A673 (cell line): ENCODE measurements around the gene ANKRD34A. TPM values are rescaled to one million over a fixed set of nuclear protein-coding genes. Genes with fewer than 3 reads are reported as not detected.

ENCODE experiments used
- BruUV-seq: library from RNA; stranded (reverse); fragments of 400-500 nt; replicated peaks from 2 replicates; lab custom pipeline; 2021; lab: Mats Ljungman, UMichigan
- CTCF ChIA-PET: fragments of 300-600 bp; sonication (Branson Sonifier 250); formaldehyde crosslinking; loops from one replicate; lab custom pipeline; 2022; ENCODE audit warnings: antibody characterized with exemption; lab: Charles Lee
- POLR2A ChIA-PET: fragments of 300-600 bp; sonication (Branson Sonifier 250); formaldehyde crosslinking; loops from one replicate; lab custom pipeline; 2022; ENCODE audit warnings: antibody characterized with exemption; ENCODE audit not compliant: low non-redundant PET; lab: Charles Lee
- DNase-seq: peaks from one replicate; pipeline ENCODE4 v3.0.0-alpha.2; 2015; ENCODE audit warnings: low spot score
- H3K27ac ChIP-seq: fragments of 200-600 bp; sonication (generic); 2 replicates; pipeline ENCODE4 v1.5.1; 2016; ENCODE audit warnings: mixed run types, low read depth, mild to moderate bottlenecking, mixed read lengths, antibody characterized with exemption, low read length; ENCODE audit not compliant: poor library complexity, severe bottlenecking
- H3K27me3 ChIP-seq: fragments of 200-600 bp; sonication (generic); replicated peaks from 2 replicates; pipeline ENCODE4 v1.6.1; 2017; ENCODE audit warnings: mixed run types, low read depth, mild to moderate bottlenecking, mixed read lengths, antibody characterized with exemption, low read length; ENCODE audit not compliant: insufficient read depth, poor library complexity
- H3K36me3 ChIP-seq: fragments of 200-600 bp; sonication (generic); 2 replicates; pipeline ENCODE4 v1.6.1; 2016; ENCODE audit warnings: mixed run types, mild to moderate bottlenecking, mixed read lengths, antibody characterized with exemption, low read length; ENCODE audit not compliant: insufficient read depth, poor library complexity, severe bottlenecking
- H3K4me1 ChIP-seq: fragments of 200-600 bp; sonication (generic); 2 replicates; pipeline ENCODE4 v1.6.1; 2017; ENCODE audit warnings: mixed run types, mild to moderate bottlenecking, mixed read lengths, antibody characterized with exemption, low read length; ENCODE audit not compliant: insufficient read depth, poor library complexity, severe bottlenecking
- H3K4me3 ChIP-seq: fragments of 200-600 bp; sonication (generic); 2 replicates; pipeline ENCODE4 v1.5.1; 2016; ENCODE audit warnings: low read depth, mixed run types, mild to moderate bottlenecking, mixed read lengths, low read length; ENCODE audit not compliant: poor library complexity, severe bottlenecking
- H3K9me3 ChIP-seq: fragments of 200-600 bp; sonication (generic); 2 replicates; pipeline ENCODE4 v1.6.1; 2016; ENCODE audit warnings: mixed run types, low read depth, mild to moderate bottlenecking, mixed read lengths, antibody characterized with exemption, low read length; ENCODE audit not compliant: poor library complexity, severe bottlenecking
- EZH2 ChIP-seq: fragments of 200-600 bp; sonication (generic); IDR thresholded peaks from 2 replicates; pipeline ENCODE4 v1.6.1; 2017; ENCODE audit warnings: borderline replicate concordance, low read depth, mild to moderate bottlenecking, mixed read lengths, antibody characterized with exemption, low read length; ENCODE audit not compliant: poor library complexity, severe bottlenecking
- intact Hi-C: fragments of 100-400 bp; cut with micrococcal nuclease; formaldehyde crosslinking; loops from one replicate; pipeline ENCODE4 v1.10.0; 2022; ENCODE audit not compliant: unreplicated experiment
- total RNA-seq: library from RNA; stranded (reverse); gene quantifications from 2 replicates; pipeline ENCODE4 v1.2.3, GENCODE V29; 2021
- TF ChIP-seq, protein P1 (sequence below): fragments of 300-800, 200-600 bp; sonication (generic); conservative IDR thresholded peaks from 2 replicates; pipeline ENCODE4 v1.5.1; 2017; ENCODE audit warnings: low read depth, mild to moderate bottlenecking, antibody characterized with exemption, low read length, moderate library complexity, mixed read lengths

ANKRD34A gene
- total RNA-seq, 1 experiment from 2014 or later, result 1.6 TPM

DNA sequence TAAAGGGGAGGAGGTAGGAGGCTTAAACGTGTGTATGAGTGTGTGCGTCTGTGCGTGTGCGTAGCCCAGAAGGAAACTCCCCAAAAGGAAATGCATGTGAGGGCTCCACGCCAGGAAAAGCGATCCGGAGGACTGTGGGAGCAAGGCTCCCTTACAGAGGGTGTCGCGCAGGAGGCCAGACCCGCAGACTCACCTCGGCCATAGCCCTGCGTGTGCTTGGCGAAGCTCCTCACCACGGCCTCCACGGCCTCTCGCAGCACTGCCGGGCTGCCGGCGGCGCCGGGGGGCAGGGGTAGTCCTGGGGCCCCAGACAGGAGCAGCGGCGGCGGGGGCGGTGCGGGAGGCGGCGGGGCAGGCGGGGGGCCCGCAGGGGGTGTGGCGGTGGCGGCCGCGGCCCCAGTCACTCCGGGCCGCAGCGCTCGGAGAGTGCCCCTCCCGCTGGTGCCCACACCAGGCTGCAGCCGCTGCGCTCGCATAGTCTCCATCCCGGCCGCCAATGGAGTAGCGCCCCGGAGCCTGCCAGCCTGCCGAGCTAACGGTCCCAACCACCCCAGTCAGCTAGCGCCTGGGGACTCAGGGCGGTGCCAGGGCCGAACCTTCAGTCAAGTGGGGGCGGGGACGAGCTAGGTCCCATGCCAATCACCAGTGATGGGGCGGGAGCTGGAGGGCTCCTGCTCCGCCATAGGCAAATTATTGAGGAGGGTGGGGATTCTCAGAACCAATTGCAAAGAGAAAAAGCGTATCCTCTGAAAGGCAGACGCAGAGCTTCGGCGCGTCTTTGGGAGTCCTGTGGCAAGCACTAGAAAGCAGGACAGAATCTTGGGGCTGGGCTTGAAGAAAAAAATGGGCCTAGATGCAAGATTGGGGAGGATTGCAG lies 6.7 kb downstream of the ANKRD34A start, which contains the start of gene LIX1L:
Gene LIX1L (minus strand): TSS at position 575 of the 877 bp plus-strand sequence. CDS start 90 bp downstream, at position 485.
- peak; percentile 99 for DNase-seq
- no TSS peak for BruUV-seq
- no peaks in the 10 kb centered on the region for H3K27me3 ChIP-seq
- H3K4me1 ChIP-seq, result peaks cover 43% of the 10 kb centered on the region
- H3K9me3 ChIP-seq, result no peaks in the 10 kb centered on the region
- H3K4me3 ChIP-seq, result peak within 1 kb of the TSS; percentile 69
- no peaks in the 10 kb centered on the region for H3K36me3 ChIP-seq
- CTCF ChIA-PET, result interaction anchor here (0.7 to 1.2 kb wide), 3 partner anchors 20 to 65 kb away, joined by 3 to 5 read pairs (median 4); partner anchors contain the start of gene RBM8A
- no peak for TF ChIP-seq EZH2
- TF ChIP-seq, protein P1, sequence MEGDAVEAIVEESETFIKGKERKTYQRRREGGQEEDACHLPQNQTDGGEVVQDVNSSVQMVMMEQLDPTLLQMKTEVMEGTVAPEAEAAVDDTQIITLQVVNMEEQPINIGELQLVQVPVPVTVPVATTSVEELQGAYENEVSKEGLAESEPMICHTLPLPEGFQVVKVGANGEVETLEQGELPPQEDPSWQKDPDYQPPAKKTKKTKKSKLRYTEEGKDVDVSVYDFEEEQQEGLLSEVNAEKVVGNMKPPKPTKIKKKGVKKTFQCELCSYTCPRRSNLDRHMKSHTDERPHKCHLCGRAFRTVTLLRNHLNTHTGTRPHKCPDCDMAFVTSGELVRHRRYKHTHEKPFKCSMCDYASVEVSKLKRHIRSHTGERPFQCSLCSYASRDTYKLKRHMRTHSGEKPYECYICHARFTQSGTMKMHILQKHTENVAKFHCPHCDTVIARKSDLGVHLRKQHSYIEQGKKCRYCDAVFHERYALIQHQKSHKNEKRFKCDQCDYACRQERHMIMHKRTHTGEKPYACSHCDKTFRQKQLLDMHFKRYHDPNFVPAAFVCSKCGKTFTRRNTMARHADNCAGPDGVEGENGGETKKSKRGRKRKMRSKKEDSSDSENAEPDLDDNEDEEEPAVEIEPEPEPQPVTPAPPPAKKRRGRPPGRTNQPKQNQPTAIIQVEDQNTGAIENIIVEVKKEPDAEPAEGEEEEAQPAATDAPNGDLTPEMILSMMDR, result no peak
- peak within 1 kb of the TSS; percentile 90 for H3K27ac ChIP-seq
- intact Hi-C loops, result loop anchor here (5.0 kb wide), 1 partner anchor 100 kb away; the partner anchor contains the start of gene PIAS3
- POLR2A ChIA-PET, result interaction anchor here (0.7 kb wide), 2 partner anchors 30 to 38 kb away, joined by 4 to 6 read pairs; partner anchors contain the start of gene RBM8A

DNA sequence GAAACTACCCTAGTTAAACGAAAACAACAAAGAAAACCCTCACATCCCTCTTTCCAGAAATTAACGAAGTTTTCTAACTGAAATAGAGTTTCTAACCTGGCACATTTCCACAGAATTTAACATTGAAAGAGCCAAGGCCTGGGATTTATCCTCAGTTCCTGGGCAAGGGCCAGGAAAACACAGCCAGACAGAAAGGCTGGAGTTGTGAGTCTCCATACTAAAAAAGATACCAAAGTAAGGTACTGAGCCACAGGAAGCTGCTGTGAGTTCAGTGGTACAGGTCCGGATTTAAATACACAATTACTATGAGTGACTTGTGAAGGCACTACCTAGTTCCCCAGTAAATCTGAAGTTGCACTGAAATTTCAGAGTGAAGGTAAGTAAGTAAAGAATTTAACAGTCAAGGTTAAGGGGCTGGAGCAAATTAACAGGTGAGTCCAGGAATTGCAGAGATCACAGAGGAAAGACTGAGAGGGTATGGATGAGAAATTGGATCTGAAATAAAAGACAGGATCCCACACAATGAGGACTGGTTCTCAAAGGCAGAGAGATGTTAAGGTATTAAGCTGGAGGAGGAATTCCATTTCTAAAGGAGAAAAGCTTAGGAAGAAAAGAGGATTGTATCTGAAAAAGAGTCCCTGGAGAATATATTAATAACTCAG lies 7.5 kb downstream of the ANKRD34A start:
- Histone ChIP-seq H3K36me3 (no peaks in the 10 kb centered on the region), H3K27ac (peak overlapping the region; percentile 90), H3K27me3 (no peaks in the 10 kb centered on the region), H3K4me3 (peak overlapping the region; percentile 69), H3K4me1 (peaks cover 42% of the 10 kb centered on the region), H3K9me3 (no peaks in the 10 kb centered on the region)
- intact Hi-C loops, result loop anchor here (5.0 kb wide), 1 partner anchor 100 kb away; the partner anchor contains the start of gene PIAS3
- TF ChIP-seq, protein P1, result no peak
- TF ChIP-seq EZH2, result no peak
- TSS peak; percentile 56 for BruUV-seq
- CTCF ChIA-PET, result interaction anchor here (0.7 kb wide), 1 partner anchor 64 kb away, joined by 3 read pairs; no protein-coding TSS in a partner anchor
- no peak for DNase-seq
- POLR2A ChIA-PET, result interaction anchor here (0.7 kb wide), 1 partner anchor 38 kb away, joined by 4 read pairs; no protein-coding TSS in a partner anchor

DNA sequence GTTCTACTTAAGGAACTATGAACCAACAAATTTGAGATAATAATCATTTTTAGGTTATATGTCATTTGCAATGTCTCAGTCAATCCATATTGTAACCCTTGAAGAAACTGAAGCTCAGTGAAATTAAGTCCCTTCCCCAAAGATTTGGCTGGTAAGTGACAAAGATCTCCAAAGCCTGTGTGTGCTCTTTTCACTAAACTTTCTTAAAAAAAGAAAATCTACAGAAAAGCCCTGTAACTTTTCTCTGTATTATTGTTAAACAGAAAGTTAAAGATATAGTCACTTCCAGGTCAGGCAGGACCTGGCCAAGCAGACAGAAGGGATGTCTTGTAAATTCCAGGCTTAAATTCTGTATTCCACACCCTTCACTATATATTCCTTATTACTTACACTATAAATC lies 8.0 kb downstream of the ANKRD34A start:
- BruUV-seq, result no TSS peak
- Histone ChIP-seq H3K4me3 (peak overlapping the region; percentile 69), H3K27me3 (no peaks in the 10 kb centered on the region), H3K9me3 (no peaks in the 10 kb centered on the region), H3K27ac (peak overlapping the region; percentile 90), H3K36me3 (no peaks in the 10 kb centered on the region), H3K4me1 (peaks cover 42% of the 10 kb centered on the region)
- no peak for DNase-seq
- ChIA-PET CTCF (no interaction called here), POLR2A (no interaction called here)
- intact Hi-C loops, result loop anchor here (5.0 kb wide), 1 partner anchor 99 kb away; the partner anchor contains the start of gene PIAS3
- TF ChIP-seq EZH2, result no peak
- TF ChIP-seq, protein P1, result no peak
